HUDEP-2 (cell line): ENCODE data around the gene TEAD1.

Experiments
- DNase-seq, 76 experiments: peaks; one replicate each; lab custom pipeline; 2025; ENCODE audit not compliant: unreplicated experiment in 76 of 76; lab: John Stamatoyannopoulos, UW

TEAD1 gene

GRCh38 chr11:12918667-12919066 is 244.4 kb downstream of the TEAD1 start:
- DNase-seq, result no peak

- no peak for DNase-seq
These were observed 248.2 kb downstream of the TEAD1 start for GRCh38 chr11:12922418-12922817.

GRCh38 chr11:12922980-12923507 is 248.8 kb downstream of the TEAD1 start:
- no peak for DNase-seq

- no peak for DNase-seq
These were observed 250.4 kb downstream of the TEAD1 start for GRCh38 chr11:12924650-12925049.

- no peak for DNase-seq
These were observed 251.3 kb downstream of the TEAD1 start for GRCh38 chr11:12925520-12925919.

- no peak for DNase-seq
These were observed 253.0 kb downstream of the TEAD1 start for GRCh38 chr11:12927221-12927620.

- DNase-seq, result no peak
These were observed 253.7 kb downstream of the TEAD1 start for GRCh38 chr11:12927886-12928285.

GRCh38 chr11:12930850-12931249 is 256.6 kb downstream of the TEAD1 start:
- no peak for DNase-seq

GRCh38 chr11:12932485-12932884 is 258.3 kb downstream of the TEAD1 start:
- DNase-seq, result no peak

GRCh38 chr11:12936200-12936599 is 262.0 kb downstream of the TEAD1 start:
- no peak for DNase-seq

GRCh38 chr11:12938590-12939247 is 264.5 kb downstream of the TEAD1 start:
- no peak for DNase-seq

- DNase-seq, result no peak
These were observed 267.4 kb downstream of the TEAD1 start for GRCh38 chr11:12941671-12942070.

GRCh38 chr11:12942157-12942556 is 267.9 kb downstream of the TEAD1 start:
- no peak for DNase-seq

GRCh38 chr11:12943311-12943710 is 269.1 kb downstream of the TEAD1 start:
- no peak for DNase-seq

- peak in 6 of 76 experiments; percentile 3 to 14 (median 4) for DNase-seq
These were observed 270.7 kb downstream of the TEAD1 start for GRCh38 chr11:12944889-12945288.

- no peak for DNase-seq
These were observed 275.2 kb downstream of the TEAD1 start for GRCh38 chr11:12949453-12949852.

GRCh38 chr11:12950670-12951069 is 276.4 kb downstream of the TEAD1 start:
- no peak for DNase-seq

- no peak for DNase-seq
These were observed 277.2 kb downstream of the TEAD1 start for GRCh38 chr11:12951376-12951775.

- no peak for DNase-seq
These were observed 277.9 kb downstream of the TEAD1 start for GRCh38 chr11:12952094-12952493.

- DNase-seq, result no peak
These were observed 284.8 kb downstream of the TEAD1 start for GRCh38 chr11:12958986-12959385.

GRCh38 chr11:12961615-12962014 is 287.4 kb downstream of the TEAD1 start:
- no peak for DNase-seq

GRCh38 chr11:12962306-12962705 is 288.1 kb downstream of the TEAD1 start:
- no peak for DNase-seq

GRCh38 chr11:12963051-12963450 is 288.8 kb downstream of the TEAD1 start:
- no peak for DNase-seq
